HuH-7 (cell line): Measurements from ENCODE around the gene C16orf78.
A peak's percentile ranks its signal among the peaks of the same experiment; 100 is the strongest.
"Not testable (repeated sequence)": the region's sequence is repeated elsewhere in the genome, so short reads cannot be mapped to it uniquely, and the experiment has no call there.

Source experiments
- DNase-seq: peaks from one replicate; pipeline ENCODE4 v3.0.0; 2011; ENCODE audit warnings: low spot score

C16orf78 gene

GRCh38 chr16:49350265-49351095 lies 23.1 kb upstream of the C16orf78 start:
- peak; percentile 40 for DNase-seq

- DNase-seq: no peak
Observed at GRCh38 chr16:49351096-49351487, 22.5 kb upstream of the C16orf78 start.

GRCh38 chr16:49352892-49353291 lies 20.7 kb upstream of the C16orf78 start:
- peak; percentile 30 for DNase-seq

GRCh38 chr16:49353680-49354079 lies 19.9 kb upstream of the C16orf78 start:
- no peak for DNase-seq

GRCh38 chr16:49354101-49354500 lies 19.5 kb upstream of the C16orf78 start:
- no peak for DNase-seq

- DNase-seq: no peak
Observed at GRCh38 chr16:49354991-49355390, 18.6 kb upstream of the C16orf78 start.

GRCh38 chr16:49355933-49356665 lies 17.5 kb upstream of the C16orf78 start:
- DNase-seq: no peak

GRCh38 chr16:49356728-49357488 lies 16.7 kb upstream of the C16orf78 start:
- no peak for DNase-seq

GRCh38 chr16:49359591-49359990 lies 14.0 kb upstream of the C16orf78 start:
- DNase-seq: no peak

- DNase-seq: not testable (repeated sequence)
Observed at GRCh38 chr16:49361731-49362130, 11.9 kb upstream of the C16orf78 start.

GRCh38 chr16:49362230-49362629 lies 11.4 kb upstream of the C16orf78 start:
- no peak for DNase-seq

- DNase-seq: no peak
Observed at GRCh38 chr16:49365711-49366509, 7.7 kb upstream of the C16orf78 start.

GRCh38 chr16:49366669-49367068 lies 6.9 kb upstream of the C16orf78 start:
- DNase-seq: no peak

- no peak for DNase-seq
Observed at GRCh38 chr16:49369651-49370611, 3.7 kb upstream of the C16orf78 start.

GRCh38 chr16:49376206-49376605 lies 2.6 kb downstream of the C16orf78 start:
- DNase-seq: no peak

- no peak for DNase-seq
Observed at GRCh38 chr16:49377196-49377755, 3.7 kb downstream of the C16orf78 start.

- DNase-seq: no peak
Observed at GRCh38 chr16:49378238-49378637, 4.6 kb downstream of the C16orf78 start.

GRCh38 chr16:49378816-49379215 lies 5.2 kb downstream of the C16orf78 start:
- DNase-seq: no peak

GRCh38 chr16:49382916-49383315 lies 9.3 kb downstream of the C16orf78 start:
- DNase-seq: peak; percentile 18

- no peak for DNase-seq
Observed at GRCh38 chr16:49395021-49395420, 21.4 kb downstream of the C16orf78 start.
